ENCODE measurements around the gene UCP2. TPM values are rescaled to one million over a fixed set of nuclear protein-coding genes. Genes with fewer than 3 reads are reported as not detected.

The UCP2 gene
- total RNA-seq, 6 donors from 2014 or later = 76.5 to 118 (median 98.3) TPM

DNA sequence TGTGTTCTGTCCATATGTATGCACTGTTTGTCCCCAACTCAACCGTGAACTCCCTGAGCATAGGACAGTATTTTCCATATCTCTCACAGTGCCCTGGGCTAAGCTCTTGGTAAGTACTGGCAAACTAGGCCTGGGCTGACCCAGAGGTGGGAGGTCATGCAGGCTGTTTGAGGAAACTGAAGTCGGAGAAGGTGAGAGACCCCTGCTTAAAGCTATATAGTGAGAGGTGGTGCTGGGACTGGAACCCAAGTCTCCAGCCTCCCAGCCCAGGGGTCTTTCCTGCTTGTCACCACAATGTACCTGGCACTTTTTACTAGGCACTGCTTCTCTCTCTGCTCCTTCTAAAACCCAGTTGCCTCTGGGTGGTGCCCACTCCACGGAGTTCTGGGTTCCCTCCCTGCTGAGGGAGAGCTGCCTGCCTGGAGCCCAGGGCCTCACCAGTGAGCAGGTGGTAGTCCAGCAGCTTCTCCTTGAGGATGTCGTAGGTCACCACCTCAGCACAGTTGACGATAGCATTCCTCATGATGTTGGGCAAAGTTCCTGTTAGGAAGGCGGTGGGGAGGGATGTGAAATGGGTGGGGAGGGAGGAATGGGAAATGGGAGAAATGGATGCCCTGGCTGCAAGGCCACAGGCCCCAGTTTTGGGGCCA, 21.5 kb upstream of the UCP2 start:
- ATAC-seq (ENCODE audit: low FRiP score in 2 of 2) (no peak), DNase-seq (no peak)
- Histone ChIP-seq H3K36me3 (peaks cover 0 to 27% (median 10%) of the 10 kb centered on the region in 4 donors), H3K27me3 (no peaks in the 10 kb centered on the region), H3K4me3 (no peak overlapping the region), H3K27ac (no peak overlapping the region), H3K4me1 (no peaks in the 10 kb centered on the region), H3K9me3 (no peaks in the 10 kb centered on the region)
- WGBS, 2 donors = 86 to 90% methylated on average over 6 of the region's 6 CpGs
- TF ChIP-seq, protein P1, sequence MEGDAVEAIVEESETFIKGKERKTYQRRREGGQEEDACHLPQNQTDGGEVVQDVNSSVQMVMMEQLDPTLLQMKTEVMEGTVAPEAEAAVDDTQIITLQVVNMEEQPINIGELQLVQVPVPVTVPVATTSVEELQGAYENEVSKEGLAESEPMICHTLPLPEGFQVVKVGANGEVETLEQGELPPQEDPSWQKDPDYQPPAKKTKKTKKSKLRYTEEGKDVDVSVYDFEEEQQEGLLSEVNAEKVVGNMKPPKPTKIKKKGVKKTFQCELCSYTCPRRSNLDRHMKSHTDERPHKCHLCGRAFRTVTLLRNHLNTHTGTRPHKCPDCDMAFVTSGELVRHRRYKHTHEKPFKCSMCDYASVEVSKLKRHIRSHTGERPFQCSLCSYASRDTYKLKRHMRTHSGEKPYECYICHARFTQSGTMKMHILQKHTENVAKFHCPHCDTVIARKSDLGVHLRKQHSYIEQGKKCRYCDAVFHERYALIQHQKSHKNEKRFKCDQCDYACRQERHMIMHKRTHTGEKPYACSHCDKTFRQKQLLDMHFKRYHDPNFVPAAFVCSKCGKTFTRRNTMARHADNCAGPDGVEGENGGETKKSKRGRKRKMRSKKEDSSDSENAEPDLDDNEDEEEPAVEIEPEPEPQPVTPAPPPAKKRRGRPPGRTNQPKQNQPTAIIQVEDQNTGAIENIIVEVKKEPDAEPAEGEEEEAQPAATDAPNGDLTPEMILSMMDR (IDR thresholded peaks at IDR 0.05) = no peak
- TF ChIP-seq EP300 (IDR thresholded peaks at IDR 0.05) = no peak
- no peak for TF ChIP-seq POLR2A (IDR thresholded peaks at IDR 0.05)
- TF ChIP-seq POLR2AphosphoS5 (IDR thresholded peaks at IDR 0.05) = no peak

GRCh38 chr11:74002832-74003231, 20.2 kb upstream of the UCP2 start:
- peaks cover 0 to 27% (median 10%) of the 10 kb centered on the region in 4 donors for H3K36me3 ChIP-seq
- no peaks in the 10 kb centered on the region for H3K4me1 ChIP-seq
- no peak for TF ChIP-seq EP300 (IDR thresholded peaks at IDR 0.05)
- TF ChIP-seq POLR2AphosphoS5 (IDR thresholded peaks at IDR 0.05) = no peak
- TF ChIP-seq, protein P1 (IDR thresholded peaks at IDR 0.05) = no peak
- TF ChIP-seq POLR2A (IDR thresholded peaks at IDR 0.05) = no peak
- whole genome bisulfite sequencing, 2 donors = 93 to 97% methylated on average over 4 of the region's 4 CpGs
- no peaks in the 10 kb centered on the region for H3K9me3 ChIP-seq
- no peaks in the 10 kb centered on the region for H3K27me3 ChIP-seq
- no peak overlapping the region for H3K4me3 ChIP-seq
- DNase-seq (no peak), ATAC-seq (ENCODE audit: low FRiP score in 2 of 2) (no peak)
- no peak overlapping the region for H3K27ac ChIP-seq

DNA sequence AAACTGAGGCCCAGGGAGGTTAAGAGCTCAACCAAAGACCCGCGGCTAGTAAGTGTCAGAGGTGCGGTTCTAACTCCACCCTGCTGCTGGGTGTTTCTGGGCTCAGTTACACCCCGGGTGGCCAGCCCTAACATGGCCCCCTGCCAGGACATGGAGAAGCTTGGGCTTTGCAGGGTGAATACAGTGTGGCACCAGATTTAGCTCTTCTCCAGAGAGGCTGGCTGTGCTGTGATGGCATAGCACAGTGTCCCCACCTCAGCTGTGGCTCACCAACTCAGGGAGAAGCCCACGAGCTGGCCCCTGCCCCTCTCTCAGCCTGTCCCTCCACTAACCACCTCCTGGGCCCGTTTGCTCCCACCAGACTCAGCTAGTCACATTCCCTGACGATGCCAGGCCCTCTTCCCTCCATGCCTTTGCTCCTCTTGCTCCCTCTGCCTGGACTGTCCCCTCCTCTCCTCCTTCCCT, 19.2 kb upstream of the UCP2 start:
- Histone ChIP-seq H3K36me3 (peaks cover 0 to 27% (median 10%) of the 10 kb centered on the region in 4 donors), H3K27me3 (no peaks in the 10 kb centered on the region), H3K4me1 (no peaks in the 10 kb centered on the region), H3K27ac (no peak overlapping the region), H3K9me3 (no peaks in the 10 kb centered on the region), H3K4me3 (no peak overlapping the region)
- no peak for TF ChIP-seq EP300 (IDR thresholded peaks at IDR 0.05)
- TF ChIP-seq, protein P1 (IDR thresholded peaks at IDR 0.05) = no peak
- TF ChIP-seq POLR2AphosphoS5 (IDR thresholded peaks at IDR 0.05) = no peak
- TF ChIP-seq POLR2A (IDR thresholded peaks at IDR 0.05) = no peak
- WGBS, 2 donors = 83 to 89% methylated on average over 7 of the region's 7 CpGs
- ATAC-seq (ENCODE audit: low FRiP score in 2 of 2) (no peak), DNase-seq (peak in 1 of 2 donors; percentile 15)

DNA sequence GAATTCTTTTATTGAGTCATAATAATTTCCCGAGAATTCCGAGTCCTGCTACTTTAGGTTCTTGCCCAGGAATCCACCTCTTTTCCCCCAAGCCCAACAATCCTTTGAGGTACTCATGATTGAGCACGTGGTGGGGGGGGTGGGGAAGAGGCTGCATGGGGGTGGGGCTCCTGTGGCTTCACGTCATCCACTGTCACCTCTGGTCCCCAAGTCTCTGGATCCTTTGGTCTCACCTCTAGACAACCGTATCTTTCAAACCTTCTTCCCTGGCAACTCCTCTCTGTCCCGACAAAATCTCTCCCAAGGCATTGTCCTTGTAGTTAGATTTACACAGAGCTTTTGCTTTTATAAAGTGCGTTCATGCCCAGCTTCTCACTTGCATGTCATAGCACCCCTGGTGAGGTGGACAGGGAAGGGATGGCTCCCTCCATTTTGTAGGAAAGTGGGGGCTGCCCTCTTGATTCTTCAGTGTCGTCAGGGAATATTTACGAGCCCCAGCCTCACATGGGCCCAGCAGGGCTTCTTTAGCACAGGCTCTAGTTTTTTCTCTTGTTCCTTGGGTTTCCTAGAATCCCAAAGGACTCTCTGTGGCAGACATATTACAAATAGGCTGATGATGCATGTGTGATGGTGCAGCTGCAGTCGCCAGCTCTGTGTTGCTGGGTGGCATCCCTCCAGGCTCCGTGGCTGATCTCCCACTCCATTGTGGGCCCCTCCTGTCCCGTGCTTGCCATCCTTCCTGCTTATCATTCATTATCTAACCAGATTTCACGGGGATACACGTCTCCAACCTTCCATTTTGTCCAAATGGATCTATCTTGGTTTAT, 17.9 kb upstream of the UCP2 start:
- DNase-seq (no peak), ATAC-seq (ENCODE audit: low FRiP score in 2 of 2) (no peak)
- Histone ChIP-seq H3K4me1 (no peaks in the 10 kb centered on the region), H3K36me3 (peaks cover 0 to 27% (median 10%) of the 10 kb centered on the region in 4 donors), H3K4me3 (no peak overlapping the region), H3K27me3 (no peaks in the 10 kb centered on the region), H3K27ac (no peak overlapping the region), H3K9me3 (no peaks in the 10 kb centered on the region)
- TF ChIP-seq POLR2A (IDR thresholded peaks at IDR 0.05) (no peak), POLR2AphosphoS5 (IDR thresholded peaks at IDR 0.05) (no peak)
- TF ChIP-seq, protein P1 (IDR thresholded peaks at IDR 0.05) = no peak
- 87% methylated on average over 12 to 14 of the region's 14 CpGs for WGBS, 2 donors

Measured in upper lobe of left lung (tissue), 6 donors.